Ecto neural progenitor cell (in vitro differentiated cells): Measurements from ENCODE around the gene HOATZ.

Experiments used
- DNase-seq: peaks from one replicate; pipeline ENCODE4 v3.0.0-alpha.2; 2018; ENCODE audit warnings: low spot score

The HOATZ gene

GRCh38 chr11:111522426-111522825 is 7.8 kb downstream of the HOATZ start:
- DNase-seq = no peak

- DNase-seq = no peak
Measured at GRCh38 chr11:111523343-111523742, 8.8 kb downstream of the HOATZ start.

- DNase-seq = no peak
Measured at GRCh38 chr11:111524056-111524455, 9.5 kb downstream of the HOATZ start.

GRCh38 chr11:111525456-111525855 is 10.9 kb downstream of the HOATZ start:
- DNase-seq = no peak

GRCh38 chr11:111526501-111526900 is 11.9 kb downstream of the HOATZ start:
- DNase-seq = no peak

GRCh38 chr11:111527279-111527678 is 12.7 kb downstream of the HOATZ start:
- DNase-seq = no peak

GRCh38 chr11:111528557-111528956 is 14.0 kb downstream of the HOATZ start:
- no peak for DNase-seq

GRCh38 chr11:111530091-111530490 is 15.5 kb downstream of the HOATZ start:
- no peak for DNase-seq

- no peak for DNase-seq
Measured at GRCh38 chr11:111531136-111531535, 16.6 kb downstream of the HOATZ start.

- DNase-seq = no peak
Measured at GRCh38 chr11:111531687-111532364, 17.2 kb downstream of the HOATZ start.

GRCh38 chr11:111532365-111532709 is 17.8 kb downstream of the HOATZ start:
- DNase-seq = no peak

- DNase-seq = no peak
Measured at GRCh38 chr11:111535281-111535680, 20.7 kb downstream of the HOATZ start.

GRCh38 chr11:111537336-111537860 is 22.8 kb downstream of the HOATZ start:
- no peak for DNase-seq

- no peak for DNase-seq
Measured at GRCh38 chr11:111538407-111539114, 24.0 kb downstream of the HOATZ start.

GRCh38 chr11:111539426-111540113 is 25.0 kb downstream of the HOATZ start:
- DNase-seq = no peak

- peak; percentile 77 for DNase-seq
Measured at GRCh38 chr11:111540114-111540936, 25.7 kb downstream of the HOATZ start, which contains the start of gene LAYN. LAYN (plus strand) TSS chr11:111540720; CDS start chr11:111540844, 124 bp downstream.

GRCh38 chr11:111540937-111541253 is 26.3 kb downstream of the HOATZ start:
- DNase-seq = no peak

GRCh38 chr11:111541254-111542061 is 26.9 kb downstream of the HOATZ start:
- peak; percentile 60 for DNase-seq

GRCh38 chr11:111542606-111543275 is 28.2 kb downstream of the HOATZ start:
- no peak for DNase-seq

- DNase-seq = no peak
Measured at GRCh38 chr11:111548525-111548924, 33.9 kb downstream of the HOATZ start.
